NT2/D1 (cell line): ENCODE data around the gene TMEM131.

Source experiments
- YY1 ChIP-seq: IDR thresholded peaks from 2 replicates; pipeline ENCODE4 v1.6.1; 2011; ENCODE audit not compliant: insufficient read length, insufficient read depth
- ZNF274 ChIP-seq: IDR thresholded peaks from 2 replicates; pipeline ENCODE4 v1.6.1; 2011; ENCODE audit warnings: mild to moderate bottlenecking, low read depth, low read length

GRCh38 chr2:97724946-97725688 is 270.6 kb downstream of the TMEM131 start:
- TF ChIP-seq YY1 (no peak), ZNF274 (no peak)
